Measurements from ENCODE around the gene AP1S1.
"Not testable (repeated sequence)": the region's sequence is repeated elsewhere in the genome, so short reads cannot be mapped to it uniquely, and the experiment has no call there.

The AP1S1 gene

DNA sequence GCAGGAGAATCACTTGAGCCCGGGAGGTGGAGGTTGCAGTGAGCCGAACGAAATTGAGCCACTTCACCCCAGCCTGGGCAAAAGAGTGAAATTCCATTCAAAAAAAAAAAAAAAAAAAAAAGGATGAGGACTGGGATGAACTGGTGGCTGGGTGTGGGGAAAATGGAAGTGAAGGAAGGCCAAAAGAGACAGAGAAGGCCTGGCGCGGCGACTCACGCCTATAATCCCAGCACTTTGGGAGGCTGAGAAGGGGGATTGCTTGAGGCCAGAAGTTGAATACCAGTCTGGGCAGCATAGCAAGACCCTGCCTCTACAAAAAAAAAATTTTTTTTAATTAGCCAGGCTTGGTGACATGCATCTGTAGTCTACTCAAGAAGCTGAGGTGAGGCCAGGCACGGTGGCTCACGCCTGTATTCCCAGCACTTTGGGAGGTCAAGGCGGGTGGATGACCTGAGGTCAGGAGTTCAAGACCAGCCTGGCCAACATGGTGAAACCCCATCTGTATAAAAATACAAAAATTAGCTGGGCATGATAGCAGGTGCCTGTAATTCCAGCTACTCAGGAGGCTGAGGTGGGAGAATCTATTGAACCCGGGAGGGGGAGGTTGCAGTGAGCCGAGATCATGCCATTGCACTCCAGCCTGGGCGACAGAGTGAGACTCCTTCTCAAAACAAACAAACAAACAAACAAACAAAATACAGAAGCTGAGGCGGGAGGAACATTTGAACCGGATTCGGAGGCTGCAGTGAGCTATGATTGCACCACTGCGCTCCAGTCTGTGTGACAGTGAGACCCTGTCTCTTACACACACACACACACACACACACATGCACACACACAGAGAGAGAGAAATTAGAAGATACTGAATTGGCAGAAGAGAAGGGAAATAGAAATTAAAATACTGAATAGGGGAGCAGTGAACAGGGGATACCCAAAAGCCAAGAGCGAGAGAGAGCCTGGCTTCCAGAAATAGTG lies 21.4 kb upstream of the AP1S1 start:
- peaks cover 25% of the 10 kb centered on the region for H3K27me3 Mint-ChIP-seq
- H3K4me1 Mint-ChIP-seq (ENCODE audit: low read depth), result peaks cover 88% of the 10 kb centered on the region
- H3K4me3 Mint-ChIP-seq; H3K27ac Mint-ChIP-seq; H3K9me3 Mint-ChIP-seq; intact Hi-C loops (cut with micrococcal nuclease); H3K36me3 Mint-ChIP-seq (ENCODE audit: low read depth): not testable (repeated sequence)

DNA sequence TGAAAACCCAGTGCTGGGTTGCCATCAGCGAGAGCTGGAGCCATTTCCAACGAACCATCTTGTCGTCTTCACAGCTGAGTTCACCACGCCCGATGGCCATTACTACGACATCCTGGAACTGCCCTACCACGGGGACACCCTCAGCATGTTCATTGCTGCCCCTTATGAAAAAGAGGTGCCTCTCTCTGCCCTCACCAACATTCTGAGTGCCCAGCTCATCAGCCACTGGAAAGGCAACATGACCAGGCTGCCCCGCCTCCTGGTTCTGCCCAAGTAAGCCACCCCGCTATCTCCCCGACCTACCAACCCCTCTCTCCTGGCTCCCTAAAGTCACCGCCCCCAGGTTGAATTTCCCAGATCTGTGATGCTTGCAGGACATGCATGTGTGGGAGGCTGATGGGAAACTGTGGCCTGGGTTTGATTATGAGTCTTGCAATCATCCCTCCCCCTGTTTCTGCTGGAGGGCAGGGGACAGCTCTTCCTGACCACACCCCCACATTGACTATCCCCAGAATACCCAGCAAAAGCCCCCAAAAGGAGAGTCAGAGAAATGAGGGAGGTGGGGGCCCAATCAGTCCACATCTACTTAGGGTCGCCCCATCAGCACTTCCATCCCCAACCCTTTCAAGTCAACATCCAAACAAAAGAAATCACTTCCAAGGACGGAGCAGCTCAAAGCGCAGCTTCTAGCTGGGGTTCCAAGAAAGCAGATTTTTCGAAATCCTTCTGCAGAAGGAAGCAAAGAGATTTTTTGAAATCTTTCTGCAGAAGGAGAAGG lies 20.5 kb upstream of the AP1S1 start:
- intact Hi-C loops (cut with micrococcal nuclease), result no loop called here
- H3K4me3 Mint-ChIP-seq, result peak overlapping the region; percentile 56
- no peaks in the 10 kb centered on the region for H3K9me3 Mint-ChIP-seq
- peaks cover 18% of the 10 kb centered on the region for H3K27me3 Mint-ChIP-seq
- no peaks in the 10 kb centered on the region for H3K36me3 Mint-ChIP-seq (ENCODE audit: low read depth)
- H3K4me1 Mint-ChIP-seq (ENCODE audit: low read depth), result peaks cover 91% of the 10 kb centered on the region
- peak overlapping the region; percentile 66 for H3K27ac Mint-ChIP-seq

DNA sequence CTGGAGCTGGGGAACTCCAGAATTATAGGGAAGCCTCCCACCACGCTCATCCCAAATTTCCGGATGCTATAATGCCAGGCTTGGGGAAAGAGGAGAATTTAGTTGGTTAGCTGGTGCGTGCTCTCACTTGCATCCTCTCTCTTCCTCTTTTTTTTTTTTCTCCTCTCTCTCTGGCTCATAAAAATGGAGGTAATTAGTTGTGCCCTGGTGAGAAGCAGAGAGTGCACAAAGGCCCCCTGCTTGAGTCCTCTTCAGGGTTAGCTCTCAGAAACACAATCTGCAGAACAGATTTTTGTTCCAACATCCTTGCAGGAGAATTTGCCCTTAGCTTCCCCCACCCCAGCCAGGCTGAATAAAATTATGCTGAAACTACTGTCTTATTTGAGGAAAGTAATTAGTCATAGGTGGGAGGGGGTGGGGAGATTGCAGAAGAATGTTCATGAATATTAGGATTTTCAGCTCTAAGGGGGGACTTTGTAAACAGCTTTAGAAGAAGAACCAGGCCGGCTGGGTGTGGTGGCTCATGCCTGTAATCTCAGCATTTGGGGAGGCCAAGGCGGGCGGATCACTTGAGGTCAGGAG lies 19.8 kb upstream of the AP1S1 start:
- peaks cover 17% of the 10 kb centered on the region for H3K27me3 Mint-ChIP-seq
- intact Hi-C loops (cut with micrococcal nuclease), result no loop called here
- H3K9me3 Mint-ChIP-seq, result no peaks in the 10 kb centered on the region
- H3K36me3 Mint-ChIP-seq (ENCODE audit: low read depth), result no peaks in the 10 kb centered on the region
- H3K4me1 Mint-ChIP-seq (ENCODE audit: low read depth), result peaks cover 91% of the 10 kb centered on the region
- H3K4me3 Mint-ChIP-seq, result peak overlapping the region; percentile 28
- H3K27ac Mint-ChIP-seq, result peak overlapping the region; percentile 66

DNA sequence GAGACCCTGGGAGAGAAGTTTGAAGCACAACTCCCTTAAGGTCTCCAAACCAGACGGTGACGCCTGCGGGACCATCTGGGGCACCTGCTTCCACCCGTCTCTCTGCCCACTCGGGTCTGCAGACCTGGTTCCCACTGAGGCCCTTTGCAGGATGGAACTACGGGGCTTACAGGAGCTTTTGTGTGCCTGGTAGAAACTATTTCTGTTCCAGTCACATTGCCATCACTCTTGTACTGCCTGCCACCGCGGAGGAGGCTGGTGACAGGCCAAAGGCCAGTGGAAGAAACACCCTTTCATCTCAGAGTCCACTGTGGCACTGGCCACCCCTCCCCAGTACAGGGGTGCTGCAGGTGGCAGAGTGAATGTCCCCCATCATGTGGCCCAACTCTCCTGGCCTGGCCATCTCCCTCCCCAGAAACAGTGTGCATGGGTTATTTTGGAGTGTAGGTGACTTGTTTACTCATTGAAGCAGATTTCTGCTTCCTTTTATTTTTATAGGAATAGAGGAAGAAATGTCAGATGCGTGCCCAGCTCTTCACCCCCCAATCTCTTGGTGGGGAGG lies 16.5 kb upstream of the AP1S1 start:
- Mint-ChIP-seq H3K4me3 (peak overlapping the region; percentile 37), H3K36me3 (ENCODE audit: low read depth) (no peaks in the 10 kb centered on the region), H3K27ac (peak overlapping the region; percentile 65), H3K27me3 (peaks cover 6% of the 10 kb centered on the region), H3K9me3 (no peaks in the 10 kb centered on the region), H3K4me1 (ENCODE audit: low read depth) (peaks cover 67% of the 10 kb centered on the region)
- intact Hi-C loops (cut with micrococcal nuclease), result loop anchor here (1.0 kb wide), 1 partner anchor 43 kb away; no protein-coding TSS in a partner anchor

DNA sequence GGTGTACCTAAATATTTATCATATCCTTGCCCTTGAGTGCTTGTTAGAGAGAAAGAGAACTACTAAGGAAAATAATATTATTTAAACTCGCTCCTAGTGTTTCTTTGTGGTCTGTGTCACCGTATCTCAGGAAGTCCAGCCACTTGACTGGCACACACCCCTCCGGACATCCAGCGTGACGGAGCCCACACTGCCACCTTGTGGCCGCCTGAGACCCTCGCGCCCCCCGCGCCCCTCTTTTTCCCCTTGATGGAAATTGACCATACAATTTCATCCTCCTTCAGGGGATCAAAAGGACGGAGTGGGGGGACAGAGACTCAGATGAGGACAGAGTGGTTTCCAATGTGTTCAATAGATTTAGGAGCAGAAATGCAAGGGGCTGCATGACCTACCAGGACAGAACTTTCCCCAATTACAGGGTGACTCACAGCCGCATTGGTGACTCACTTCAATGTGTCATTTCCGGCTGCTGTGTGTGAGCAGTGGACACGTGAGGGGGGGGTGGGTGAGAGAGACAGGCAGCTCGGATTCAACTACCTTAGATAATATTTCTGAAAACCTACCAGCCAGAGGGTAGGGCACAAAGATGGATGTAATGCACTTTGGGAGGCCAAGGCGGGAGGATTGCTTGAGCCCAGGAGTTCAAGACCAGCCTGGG lies 15.9 kb upstream of the AP1S1 start:
- Mint-ChIP-seq H3K27me3 (peaks cover 7% of the 10 kb centered on the region), H3K27ac (peak overlapping the region; percentile 65), H3K36me3 (ENCODE audit: low read depth) (no peaks in the 10 kb centered on the region), H3K9me3 (no peaks in the 10 kb centered on the region), H3K4me3 (peak overlapping the region; percentile 37), H3K4me1 (ENCODE audit: low read depth) (peaks cover 67% of the 10 kb centered on the region)
- intact Hi-C loops (cut with micrococcal nuclease), result loop anchor here (1.0 kb wide), 1 partner anchor 44 kb away; no protein-coding TSS in a partner anchor

DNA sequence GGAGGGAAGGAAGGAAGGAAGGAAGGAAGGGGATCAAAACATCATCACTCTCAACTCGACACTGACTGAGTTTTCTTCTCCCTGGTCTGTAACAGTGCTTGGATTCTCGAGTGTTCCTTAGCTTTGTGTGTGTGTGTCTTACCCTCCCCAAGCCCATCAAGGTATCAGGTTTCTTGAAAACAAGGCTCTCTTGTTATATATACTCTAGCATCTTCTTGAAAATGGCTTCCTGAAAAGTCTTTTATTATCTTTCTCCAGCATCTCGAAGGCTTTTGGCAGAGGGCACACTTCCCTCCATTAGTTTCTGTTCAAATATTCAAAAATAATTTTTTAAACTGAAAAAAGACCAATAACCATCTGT lies 14.0 kb upstream of the AP1S1 start:
- no peak overlapping the region for H3K4me3 Mint-ChIP-seq
- H3K27me3 Mint-ChIP-seq, result peaks cover 14% of the 10 kb centered on the region
- intact Hi-C loops (cut with micrococcal nuclease), result no loop called here
- peak overlapping the region; percentile 53 for H3K27ac Mint-ChIP-seq
- H3K9me3 Mint-ChIP-seq, result no peaks in the 10 kb centered on the region
- no peaks in the 10 kb centered on the region for H3K36me3 Mint-ChIP-seq (ENCODE audit: low read depth)
- H3K4me1 Mint-ChIP-seq (ENCODE audit: low read depth), result peaks cover 51% of the 10 kb centered on the region

DNA sequence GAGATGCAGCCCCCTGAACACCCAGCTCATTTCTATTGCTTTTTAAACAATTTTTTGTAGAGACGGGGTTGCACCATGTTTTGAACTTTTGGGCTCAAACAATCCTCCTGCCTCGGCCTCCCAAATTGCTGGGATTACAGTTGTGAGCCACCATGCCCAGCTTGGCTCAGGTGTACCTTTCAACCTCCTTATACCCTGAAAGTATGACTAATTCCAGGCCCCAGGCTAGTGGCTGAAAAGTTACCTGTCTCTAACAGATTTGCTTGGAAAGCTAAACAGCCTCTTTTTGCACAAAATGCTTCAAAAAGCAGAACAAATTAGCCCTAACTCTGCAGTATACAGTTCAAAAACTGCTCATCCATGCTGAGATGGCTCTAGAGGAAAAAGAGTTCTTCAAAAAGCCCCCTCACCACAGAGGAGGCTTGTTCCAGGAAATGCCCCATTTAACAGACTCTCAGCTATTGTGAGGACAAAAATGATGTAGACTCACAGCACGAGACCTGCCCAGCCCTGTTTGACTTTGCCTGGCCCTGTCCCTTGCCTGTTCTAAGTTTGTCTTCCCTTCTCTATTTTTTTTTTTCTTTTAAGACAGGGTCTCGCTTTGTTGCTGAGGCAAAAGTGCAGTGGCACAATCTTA lies 13.4 kb upstream of the AP1S1 start:
- Mint-ChIP-seq H3K27me3 (peaks cover 19% of the 10 kb centered on the region), H3K9me3 (no peaks in the 10 kb centered on the region), H3K4me1 (ENCODE audit: low read depth) (peaks cover 46% of the 10 kb centered on the region), H3K36me3 (ENCODE audit: low read depth) (no peaks in the 10 kb centered on the region), H3K27ac (no peak overlapping the region), H3K4me3 (no peak overlapping the region)
- intact Hi-C loops (cut with micrococcal nuclease), result no loop called here

DNA sequence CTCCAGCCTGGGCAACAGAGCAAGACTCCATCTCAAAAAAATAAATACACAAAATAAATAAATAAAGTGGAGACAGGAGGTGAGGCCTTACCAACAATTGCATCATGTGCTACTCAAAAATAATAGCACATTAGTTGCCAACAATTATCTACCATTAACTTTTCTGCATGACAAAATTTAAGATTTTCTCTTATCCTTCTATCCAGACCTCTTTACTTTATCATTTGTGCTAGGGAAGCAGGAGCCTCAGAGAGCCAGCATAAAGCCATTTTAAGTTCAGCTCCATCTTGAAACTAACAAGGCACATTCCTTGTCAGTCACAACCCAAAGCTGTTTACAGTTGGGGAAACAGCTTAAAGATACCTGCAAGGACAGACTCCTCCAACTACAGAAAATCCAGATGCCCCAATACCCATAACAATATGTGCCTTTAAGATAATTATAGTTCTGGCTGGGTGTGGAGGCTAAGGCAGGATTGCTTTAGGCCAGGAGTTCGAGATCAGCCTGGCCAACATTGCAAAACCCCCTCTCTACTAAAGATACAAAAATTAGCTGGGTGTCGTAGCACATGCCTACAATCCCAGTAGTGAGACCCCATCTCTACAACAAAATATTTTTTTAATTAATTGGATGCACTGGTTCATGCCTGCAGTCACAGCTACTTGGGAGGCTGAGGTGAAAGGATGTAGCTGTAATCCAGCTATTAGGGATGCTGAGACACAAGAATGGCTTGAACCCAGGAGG lies 2.2 kb upstream of the AP1S1 start:
- H3K9me3 Mint-ChIP-seq, result no peaks in the 10 kb centered on the region
- peaks cover 10% of the 10 kb centered on the region for H3K36me3 Mint-ChIP-seq (ENCODE audit: low read depth)
- peaks cover 39% of the 10 kb centered on the region for H3K27me3 Mint-ChIP-seq
- no peak overlapping the region for H3K27ac Mint-ChIP-seq
- H3K4me3 Mint-ChIP-seq, result no peak overlapping the region
- intact Hi-C loops (cut with micrococcal nuclease), result no loop called here
- peaks cover 30% of the 10 kb centered on the region for H3K4me1 Mint-ChIP-seq (ENCODE audit: low read depth)

DNA sequence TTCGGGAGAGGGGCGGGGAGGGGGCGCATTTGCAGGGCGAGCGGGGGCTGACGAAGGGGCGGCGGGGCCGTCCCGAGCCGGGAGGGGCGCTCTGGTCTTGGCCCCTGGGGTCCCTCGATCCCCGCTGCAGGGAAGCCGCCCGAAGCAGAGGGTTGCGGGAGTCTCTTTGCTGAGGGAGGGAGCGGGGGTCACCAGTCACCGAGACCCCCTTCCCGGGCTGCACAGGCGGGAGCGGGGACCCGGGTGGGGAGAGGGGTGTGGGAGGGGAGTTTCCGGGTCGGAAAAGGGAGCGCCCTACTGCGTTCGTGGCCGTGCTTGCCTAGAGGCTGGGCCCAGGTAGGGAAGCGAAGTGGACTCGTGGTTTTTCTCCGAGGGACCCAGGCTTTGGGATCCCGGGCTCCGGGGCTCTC lies 422 bp downstream of the AP1S1 start:
- Mint-ChIP-seq H3K27ac (peak overlapping the region; percentile 50), H3K4me1 (ENCODE audit: low read depth) (peaks cover 30% of the 10 kb centered on the region), H3K4me3 (peak overlapping the region; percentile 78), H3K27me3 (peaks cover 19% of the 10 kb centered on the region), H3K9me3 (no peaks in the 10 kb centered on the region), H3K36me3 (ENCODE audit: low read depth) (peaks cover 33% of the 10 kb centered on the region)
- intact Hi-C loops (cut with micrococcal nuclease), result loop anchor here (1.0 kb wide), 1 partner anchor 11 kb away; the partner anchor contains the start of gene VGF

DNA sequence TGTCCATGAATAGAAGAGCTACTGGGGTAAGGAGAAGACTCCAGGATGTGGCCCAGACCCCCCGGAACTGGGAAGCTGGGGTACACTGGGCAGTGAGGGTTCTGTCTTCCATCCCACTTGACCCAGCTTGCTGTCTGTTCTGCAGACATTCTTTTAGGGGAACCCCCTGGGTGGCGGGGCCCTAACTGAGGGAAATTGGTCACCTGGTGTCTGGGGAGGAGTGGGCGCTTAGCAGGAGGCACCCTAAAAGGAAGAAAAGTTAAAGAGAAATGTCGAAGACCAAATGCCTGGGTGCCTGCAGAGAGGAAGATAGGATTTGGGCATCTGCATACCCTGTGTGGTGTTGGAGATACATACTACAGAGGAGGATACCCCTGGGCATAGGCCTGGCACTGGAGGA lies 1.0 kb downstream of the AP1S1 start:
- peaks cover 19% of the 10 kb centered on the region for H3K27me3 Mint-ChIP-seq
- peak overlapping the region; percentile 78 for H3K4me3 Mint-ChIP-seq
- no peaks in the 10 kb centered on the region for H3K9me3 Mint-ChIP-seq
- peaks cover 39% of the 10 kb centered on the region for H3K36me3 Mint-ChIP-seq (ENCODE audit: low read depth)
- H3K4me1 Mint-ChIP-seq (ENCODE audit: low read depth), result peaks cover 30% of the 10 kb centered on the region
- intact Hi-C loops (cut with micrococcal nuclease), result no loop called here
- peak overlapping the region; percentile 50 for H3K27ac Mint-ChIP-seq

DNA sequence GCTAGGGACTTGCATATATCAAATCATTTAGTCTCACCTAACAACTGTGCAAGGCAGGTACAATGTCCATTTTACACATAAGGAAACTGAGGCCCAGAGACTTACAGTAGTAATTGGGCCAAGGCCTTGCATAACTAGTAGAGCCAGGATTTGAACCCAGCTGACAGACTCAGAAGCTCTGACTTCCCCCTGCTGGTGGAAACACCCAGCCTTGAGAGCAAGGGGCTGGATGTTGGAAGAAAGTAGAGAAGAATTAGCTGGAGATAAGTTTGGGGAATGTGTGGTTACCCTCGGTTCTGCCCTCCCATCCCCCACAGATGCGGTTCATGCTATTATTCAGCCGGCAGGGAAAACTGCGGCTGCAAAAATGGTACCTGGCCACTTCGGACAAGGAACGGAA lies 2.0 kb downstream of the AP1S1 start:
- H3K27ac Mint-ChIP-seq, result no peak overlapping the region
- H3K4me1 Mint-ChIP-seq (ENCODE audit: low read depth), result peaks cover 30% of the 10 kb centered on the region
- no peaks in the 10 kb centered on the region for H3K9me3 Mint-ChIP-seq
- intact Hi-C loops (cut with micrococcal nuclease), result no loop called here
- peaks cover 22% of the 10 kb centered on the region for H3K27me3 Mint-ChIP-seq
- peaks cover 49% of the 10 kb centered on the region for H3K36me3 Mint-ChIP-seq (ENCODE audit: low read depth)
- no peak overlapping the region for H3K4me3 Mint-ChIP-seq

DNA sequence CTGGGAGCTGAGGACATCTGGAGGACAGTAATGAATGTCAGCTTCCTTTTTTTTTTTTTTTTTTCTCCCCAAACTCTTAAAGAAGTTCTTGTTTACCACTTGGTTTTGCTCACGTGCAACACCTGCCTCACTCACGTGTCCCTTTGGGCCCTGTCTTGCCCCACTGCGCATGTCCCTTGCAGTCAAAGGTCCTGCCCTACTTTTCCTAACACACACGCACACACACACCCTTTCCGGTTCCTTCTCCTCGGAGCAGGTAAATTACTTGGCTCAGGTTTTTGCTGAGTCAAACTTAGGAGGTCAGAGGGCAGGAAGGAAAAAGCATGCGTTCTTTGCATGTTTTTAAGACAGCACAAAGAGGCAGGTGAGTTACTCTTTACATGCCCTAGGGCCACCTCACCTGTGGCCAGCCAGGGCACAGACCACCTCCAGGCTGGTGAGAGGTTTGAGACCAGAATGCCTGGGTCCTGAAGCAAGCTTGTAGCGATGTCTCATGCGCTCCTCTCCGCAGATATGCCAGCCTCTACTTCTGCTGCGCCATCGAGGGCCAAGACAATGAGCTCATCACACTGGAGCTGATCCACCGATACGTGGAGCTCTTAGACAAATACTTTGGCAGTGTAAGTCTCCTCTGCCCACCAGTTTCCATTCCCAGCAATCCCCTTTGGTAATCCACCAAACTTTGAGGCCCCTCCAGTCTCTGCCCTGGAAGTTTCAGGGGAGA lies 2.8 kb downstream of the AP1S1 start:
- H3K9me3 Mint-ChIP-seq, result no peaks in the 10 kb centered on the region
- H3K4me1 Mint-ChIP-seq (ENCODE audit: low read depth), result peaks cover 30% of the 10 kb centered on the region
- H3K36me3 Mint-ChIP-seq (ENCODE audit: low read depth), result peaks cover 54% of the 10 kb centered on the region
- peaks cover 27% of the 10 kb centered on the region for H3K27me3 Mint-ChIP-seq
- intact Hi-C loops (cut with micrococcal nuclease), result no loop called here
- no peak overlapping the region for H3K4me3 Mint-ChIP-seq
- no peak overlapping the region for H3K27ac Mint-ChIP-seq
